Endothelial cell of umbilical vein (primary cell): ENCODE data around the gene CORO2B. TPM values are rescaled to one million over a fixed set of nuclear protein-coding genes. Genes with fewer than 3 reads are reported as not detected.

Experiments
- BruUV-seq: library from RNA; stranded (reverse); fragments of 400-500 nt; replicated peaks from 2 replicates; lab custom pipeline; 2021; lab: Mats Ljungman, UMichigan
- CTCF ChIA-PET: fragments of 300-600, 350-600 bp; sonication (Branson Sonifier 250); formaldehyde crosslinking; loops from one replicate; lab custom pipeline; 2021; ENCODE audit warnings: antibody characterized with exemption, inconsistent platforms; lab: Charles Lee
- POLR2A ChIA-PET: fragments of 300-600, 350-600 bp; sonication (Branson Sonifier 250); formaldehyde crosslinking; loops from one replicate; lab custom pipeline; 2021; ENCODE audit warnings: antibody characterized with exemption, inconsistent platforms; lab: Charles Lee
- DNase-seq: peaks from one replicate; pipeline ENCODE4 v3.0.0-alpha.2; 2011; ENCODE audit warnings: low read depth, low spot score
- FAIRE-seq: peaks from 2 replicates; lab custom pipeline; 2011; peaks lifted over from hg19 to GRCh38; lab: Jason Lieb, UNC
- H2AFZ ChIP-seq: 2 replicates; pipeline ENCODE4 v1.6.0; 2012; ENCODE audit warnings: low read depth, low read length, control low read depth, inconsistent platforms
- H3K27ac ChIP-seq: 2 replicates; pipeline ENCODE4 v1.5.1; 2011; ENCODE audit warnings: low read depth, mild to moderate bottlenecking, control low read depth, low read length, moderate library complexity; ENCODE audit not compliant: insufficient read depth
- H3K27me3 ChIP-seq, 2 experiments: 2 replicates each; pipeline versions ENCODE4 v1.6.0 to v1.6.1; 2011; ENCODE audit warnings: low read length in 2 of 2, mixed read lengths in 1 of 2; ENCODE audit not compliant: control insufficient read depth in 2 of 2, insufficient read depth in 2 of 2
- H3K36me3 ChIP-seq, 2 experiments: 2 replicates in 1 of 2; 3 replicates in 1 of 2; pipeline ENCODE4 v1.5.1; 2011; ENCODE audit warnings: low read length in 2 of 2, mild to moderate bottlenecking in 1 of 2, moderate library complexity in 1 of 2; ENCODE audit not compliant: control insufficient read depth in 2 of 2, insufficient read depth in 2 of 2; ENCODE audit errors: extremely low read depth in 1 of 2
- H3K4me1 ChIP-seq: 3 replicates; pipeline ENCODE4 v1.5.1; 2011; ENCODE audit warnings: mild to moderate bottlenecking, low read length; ENCODE audit not compliant: control insufficient read depth, insufficient read depth; ENCODE audit errors: extremely low read depth
- H3K4me2 ChIP-seq: 2 replicates; pipeline ENCODE4 v1.6.1; 2011; ENCODE audit warnings: low read length, control low read depth, mixed read lengths; ENCODE audit not compliant: insufficient read depth
- H3K4me3 ChIP-seq, 3 experiments: fragments of 200-600 bp in 1 of 3; sonication (generic), shearing (Covaris generic) in 1 of 3; replicated peaks in 1 of 3; 2 replicates each; pipeline ENCODE4 v1.5.1; 2011 to 2016; ENCODE audit warnings: control low read depth in 3 of 3, low read length in 3 of 3, mild to moderate bottlenecking in 2 of 3, inconsistent platforms in 1 of 3, low read depth in 1 of 3, moderate library complexity in 1 of 3; ENCODE audit not compliant: insufficient read depth in 1 of 3
- H3K79me2 ChIP-seq: 2 replicates; pipeline ENCODE4 v1.6.0; 2012; ENCODE audit warnings: low read length, inconsistent platforms; ENCODE audit not compliant: control insufficient read depth, insufficient read depth
- H3K9ac ChIP-seq: replicated peaks from 2 replicates; pipeline ENCODE3; 2011; ENCODE audit warnings: low read length, control low read depth; ENCODE audit not compliant: insufficient read depth; ENCODE audit errors: extremely low read depth
- H3K9me1 ChIP-seq: replicated peaks from 3 replicates; pipeline ENCODE4 v1.6.0; 2011; ENCODE audit warnings: mild to moderate bottlenecking, low read length; ENCODE audit not compliant: control insufficient read depth, insufficient read depth; ENCODE audit errors: extremely low read depth
- H3K9me3 ChIP-seq: replicated peaks from 2 replicates; pipeline ENCODE4 v1.5.1; 2012; ENCODE audit warnings: low read length, inconsistent platforms; ENCODE audit not compliant: control insufficient read depth, insufficient read depth
- H4K20me1 ChIP-seq: replicated peaks from 2 replicates; pipeline ENCODE3; 2011; ENCODE audit warnings: mild to moderate bottlenecking, low read length; ENCODE audit not compliant: control insufficient read depth, insufficient read depth; ENCODE audit errors: extremely low read depth
- CTCF ChIP-seq, 2 donors: IDR thresholded peaks; 1 replicate in 1 of 2; 2 replicates in 1 of 2; pipeline ENCODE4 v1.5.1; 2011; ENCODE audit warnings: low read length in 2 of 2, mild to moderate bottlenecking in 2 of 2, moderate library complexity in 2 of 2, control low read depth in 1 of 2, inconsistent platforms in 1 of 2, low read depth in 1 of 2; ENCODE audit not compliant: insufficient read depth in 1 of 2; ENCODE audit errors: extremely low read depth in 1 of 2
- EZH2 ChIP-seq: IDR thresholded peaks from 2 replicates; pipeline ENCODE4 v1.6.1; 2012; ENCODE audit warnings: borderline replicate concordance, low read depth, mild to moderate bottlenecking, moderate library complexity, low read length, inconsistent platforms; ENCODE audit not compliant: severe bottlenecking
- FOS ChIP-seq: IDR thresholded peaks from 2 replicates; pipeline ENCODE4 v1.6.1; 2011; ENCODE audit warnings: mild to moderate bottlenecking, low read length, moderate library complexity, borderline replicate concordance; ENCODE audit not compliant: insufficient read depth
- GATA2 ChIP-seq: IDR thresholded peaks from 2 replicates; pipeline ENCODE4 v1.7.0; 2011; ENCODE audit warnings: low read depth, mild to moderate bottlenecking, moderate library complexity, mixed read lengths, low read length; ENCODE audit not compliant: insufficient read length, insufficient read depth
- JUN ChIP-seq: IDR thresholded peaks from 2 replicates; pipeline ENCODE4 v1.6.1; 2011; ENCODE audit warnings: borderline replicate concordance, low read depth; ENCODE audit not compliant: insufficient read length, insufficient read depth
- MAX ChIP-seq: IDR thresholded peaks from 2 replicates; pipeline ENCODE4 v1.6.1; 2011; ENCODE audit not compliant: insufficient read depth, insufficient read length
- MYC ChIP-seq: IDR thresholded peaks from one replicate; pipeline ENCODE4 v1.6.1; 2011; ENCODE audit warnings: mild to moderate bottlenecking, low read depth, low read length
- POLR2A ChIP-seq: IDR thresholded peaks from 2 replicates; pipeline ENCODE4 v1.6.1; 2012; ENCODE audit warnings: low read depth, mild to moderate bottlenecking, control low read depth, low read length
- POLR2AphosphoS5 ChIP-seq: IDR thresholded peaks from 2 replicates; pipeline ENCODE4 v1.6.1; 2012; ENCODE audit warnings: low read depth, mild to moderate bottlenecking, control low read depth, low read length, moderate library complexity; ENCODE audit not compliant: insufficient read depth
- dilution Hi-C: fragments of 300-500 bp; cut with MboI; formaldehyde crosslinking; loops from one replicate; pipeline ENCODE4 v1.15.0; 2019; ENCODE audit warnings: low sequenced_read_pairs; ENCODE audit not compliant: extremely low pct_ligation_motif_present
- intact Hi-C: fragments of 100-400 bp; cut with micrococcal nuclease; formaldehyde crosslinking; loops from one replicate; pipeline ENCODE4 v1.10.0; 2022
- polyA plus RNA-seq, 4 experiments: library from polyadenylated mRNA; depleted of rRNA in 3 of 4; stranded (reverse) in 3 of 4; unstranded in 1 of 4; fragments of >200 nt; gene quantifications; 2 replicates each; pipeline versions ENCODE4 v1.2.1 to v1.2.3, GENCODE V29; 2011 to 2012; ENCODE audit warnings: missing spikeins in 1 of 4
- total RNA-seq: library from RNA; stranded (reverse); gene quantifications from 2 replicates; pipeline ENCODE4 v1.2.3, GENCODE V29; 2021

Gene CORO2B
- total and polyA plus RNA-seq, 2 donors (not counting 3 experiments of a cell fraction or from before 2014, with no cell fraction given), result 2.4 to 3.7 TPM

GRCh38 chr15:68565726-68566125 is 13.1 kb upstream of the CORO2B start:
- Histone ChIP-seq H3K79me2 (no peaks in the 10 kb centered on the region), H3K9ac (no peak overlapping the region), H4K20me1 (no peaks in the 10 kb centered on the region), H3K9me1 (no peaks in the 10 kb centered on the region), H3K27ac (no peak overlapping the region), H3K4me1 (no peaks in the 10 kb centered on the region), H3K4me2 (no peak overlapping the region), H3K36me3 (no peaks in the 10 kb centered on the region), H2AFZ (no peak overlapping the region), H3K27me3 (peaks cover 23 to 35% of the 10 kb centered on the region in 2 experiments), H3K9me3 (no peaks in the 10 kb centered on the region), H3K4me3 (no peak overlapping the region)
- dilution Hi-C loops (no loop called here), intact Hi-C loops (no loop called here)
- BruUV-seq, result no TSS peak
- ChIA-PET POLR2A (no interaction called here), CTCF (interaction anchor here (1.4 to 18.5 kb wide), 3 partner anchors 11 to 110 kb away, joined by 4 to 728 read pairs (median 13); no protein-coding TSS in a partner anchor)
- FAIRE-seq, result no peak
- DNase-seq, result no peak
- TF ChIP-seq JUN (no peak), MAX (no peak), POLR2A (no peak), POLR2AphosphoS5 (no peak), CTCF (IDR thresholded peaks at IDR 0.05; ENCODE audit: extremely low read depth in 1 of 2, insufficient read depth in 1 of 2, low read depth in 1 of 2, low read length in 2 of 2) (no peak), GATA2 (no peak), EZH2 (no peak), MYC (no peak), FOS (no peak)
